Measurements from ENCODE around the gene TLE3.

- no peak for TF ChIP-seq CTCF (IDR thresholded peaks at IDR 0.05; ENCODE audit: borderline replicate concordance, extremely low read depth, low read length, poor library complexity, severe bottlenecking)
- TF ChIP-seq EZH2 (IDR thresholded peaks at IDR 0.05; ENCODE audit: borderline replicate concordance, low read depth, low read length, severe bottlenecking), result no peak
Observed at GRCh38 chr15:70055601-70056051, 42.1 kb downstream of the TLE3 start.

Data from DND-41 (cell line).